Measurements from ENCODE around the gene RABGEF1. TPM values are rescaled to one million over a fixed set of nuclear protein-coding genes. Genes with fewer than 3 reads are reported as not detected.
"Not testable (repeated sequence)": the region's sequence is repeated elsewhere in the genome, so short reads cannot be mapped to it uniquely, and the experiment has no call there.

Gene RABGEF1
- total RNA-seq, 2 donors from 2014 or later = 34.9 to 42.0 TPM

GRCh38 chr7:66758950-66759628, 18.6 kb downstream of the RABGEF1 start:
- Histone ChIP-seq H3K4me3 (no peak overlapping the region), H3K27me3 (replicated peaks; ENCODE audit: insufficient read depth) (no peaks in the 10 kb centered on the region), H3K4me1 (ENCODE audit: control insufficient read depth in 1 of 2, low read depth in 2 of 2) (peaks cover 0 to 6% of the 10 kb centered on the region in 2 donors), H3K36me3 (no peaks in the 10 kb centered on the region), H3K27ac (no peak overlapping the region), H3K9me3 (no peaks in the 10 kb centered on the region)
- ATAC-seq (ENCODE audit: insufficient number of reproducible peaks, low FRiP score, low read depth) = no peak
- no peak for DNase-seq (ENCODE audit: low spot score)
- no peak for TF ChIP-seq CTCF (IDR thresholded peaks at IDR 0.05)

- ATAC-seq (ENCODE audit: insufficient number of reproducible peaks, low FRiP score, low read depth); H3K27ac ChIP-seq; DNase-seq (ENCODE audit: low spot score); H3K27me3 ChIP-seq (replicated peaks; ENCODE audit: insufficient read depth); H3K4me1 ChIP-seq (ENCODE audit: control insufficient read depth in 1 of 2, low read depth in 2 of 2); H3K9me3 ChIP-seq; H3K36me3 ChIP-seq; H3K4me3 ChIP-seq: not testable (repeated sequence)
These were observed 22.6 kb downstream of the RABGEF1 start for GRCh38 chr7:66763183-66763582.

GRCh38 chr7:66763633-66764355, 23.3 kb downstream of the RABGEF1 start:
- DNase-seq (ENCODE audit: low spot score); H3K27me3 ChIP-seq (replicated peaks; ENCODE audit: insufficient read depth); H3K36me3 ChIP-seq; H3K27ac ChIP-seq; H3K4me1 ChIP-seq (ENCODE audit: control insufficient read depth in 1 of 2, low read depth in 2 of 2); H3K9me3 ChIP-seq; ATAC-seq (ENCODE audit: insufficient number of reproducible peaks, low FRiP score, low read depth); H3K4me3 ChIP-seq: not testable (repeated sequence)

GRCh38 chr7:66764905-66765304, 24.4 kb downstream of the RABGEF1 start:
- H3K4me3 ChIP-seq; ATAC-seq (ENCODE audit: insufficient number of reproducible peaks, low FRiP score, low read depth); H3K4me1 ChIP-seq (ENCODE audit: control insufficient read depth in 1 of 2, low read depth in 2 of 2); H3K27ac ChIP-seq; H3K36me3 ChIP-seq; DNase-seq (ENCODE audit: low spot score); H3K9me3 ChIP-seq; H3K27me3 ChIP-seq (replicated peaks; ENCODE audit: insufficient read depth): not testable (repeated sequence)

GRCh38 chr7:66765322-66766025, 24.9 kb downstream of the RABGEF1 start:
- H3K4me3 ChIP-seq; H3K9me3 ChIP-seq; H3K27me3 ChIP-seq (replicated peaks; ENCODE audit: insufficient read depth); H3K27ac ChIP-seq; H3K4me1 ChIP-seq (ENCODE audit: control insufficient read depth in 1 of 2, low read depth in 2 of 2); H3K36me3 ChIP-seq; ATAC-seq (ENCODE audit: insufficient number of reproducible peaks, low FRiP score, low read depth); DNase-seq (ENCODE audit: low spot score): not testable (repeated sequence)

GRCh38 chr7:66766041-66766440, 25.5 kb downstream of the RABGEF1 start:
- H3K36me3 ChIP-seq = no peaks in the 10 kb centered on the region
- DNase-seq (ENCODE audit: low spot score) = no peak
- H3K4me3 ChIP-seq = no peak overlapping the region
- H3K27ac ChIP-seq = no peak overlapping the region
- H3K4me1 ChIP-seq (ENCODE audit: control insufficient read depth in 1 of 2, low read depth in 2 of 2) = peaks cover 0 to 8% of the 10 kb centered on the region in 2 donors
- H3K27me3 ChIP-seq (replicated peaks; ENCODE audit: insufficient read depth) = no peaks in the 10 kb centered on the region
- H3K9me3 ChIP-seq = no peaks in the 10 kb centered on the region
- no peak for ATAC-seq (ENCODE audit: insufficient number of reproducible peaks, low FRiP score, low read depth)
- TF ChIP-seq CTCF (IDR thresholded peaks at IDR 0.05) = no peak

- not testable (repeated sequence) for H3K9me3 ChIP-seq; H3K27me3 ChIP-seq (replicated peaks; ENCODE audit: insufficient read depth); ATAC-seq (ENCODE audit: insufficient number of reproducible peaks, low FRiP score, low read depth); H3K27ac ChIP-seq; H3K4me1 ChIP-seq (ENCODE audit: control insufficient read depth in 1 of 2, low read depth in 2 of 2); H3K4me3 ChIP-seq; H3K36me3 ChIP-seq; DNase-seq (ENCODE audit: low spot score)
These were observed 27.0 kb downstream of the RABGEF1 start for GRCh38 chr7:66767486-66767885.
